Neuronal stem cell (in vitro differentiated cells): ENCODE data around the gene GADD45B. TPM values are rescaled to one million over a fixed set of nuclear protein-coding genes. Genes with fewer than 3 reads are reported as not detected.

Source experiments
- small RNA-seq: library from polyadenylated mRNA; stranded (forward); fragments of <200 nt; extraction: miRNeasy Mini kit (QIAGEN cat#:217004); gene quantifications from one replicate; pipeline ENCODE3, GENCODE V24; 2013; ENCODE audit not compliant: insufficient read depth

The GADD45B gene

Small RNAs within 50 kb of the gene (small RNA-seq; reads per million reads assigned to genes)
- not detected for gene RNU6-993P
